Upper lobe of right lung (tissue), 1 donor: ENCODE measurements around the gene MYLK4. TPM values are rescaled to one million over a fixed set of nuclear protein-coding genes. Genes with fewer than 3 reads are reported as not detected.

ENCODE experiments used
- ATAC-seq: fragments of 200-7000 bp; cut with Tn5 transposase; one replicate; pipeline ENCODE4 v1.9.1; 2020; ENCODE audit warnings: mild to moderate bottlenecking, moderate library complexity
- DNase-seq: peaks from one replicate; pipeline ENCODE4 v3.0.0-alpha.2; 2020
- H3K27ac ChIP-seq: fragments of 200-600 bp; one replicate; pipeline ENCODE4 v1.8.0; 2022
- H3K27me3 ChIP-seq: fragments of 200-600 bp; one replicate; pipeline ENCODE4 v1.8.0; 2022; ENCODE audit warnings: mild to moderate bottlenecking
- H3K36me3 ChIP-seq: fragments of 200-600 bp; one replicate; pipeline ENCODE4 v1.8.0; 2022
- H3K4me1 ChIP-seq: fragments of 200-600 bp; one replicate; pipeline ENCODE4 v1.8.0; 2022
- H3K4me3 ChIP-seq: fragments of 200-600 bp; one replicate; pipeline ENCODE4 v1.8.0; 2022; ENCODE audit warnings: mild to moderate bottlenecking
- H3K9me3 ChIP-seq: fragments of 200-600 bp; one replicate; pipeline ENCODE4 v1.8.0; 2022
- CTCF ChIP-seq: fragments of 200-600 bp; IDR thresholded peaks from one replicate; pipeline ENCODE4 v1.8.0; 2022; ENCODE audit warnings: antibody characterized with exemption
- intact Hi-C: fragments of 100-400 bp; cut with DNase I; formaldehyde crosslinking; loops from one replicate; pipeline ENCODE4 v1.11.0; 2022
- total RNA-seq: library from RNA; stranded (reverse); fragmentation: NEBNext Ultra II Directional; extraction: Animal tissue kit (Norgen Biotek cat#: 25700); gene quantifications from one replicate; pipeline ENCODE4 v1.2.1, GENCODE V29; 2021
- donor health status: DM: no; HTN: yes; CAD: no; lungs with severe emphysema.

The MYLK4 gene
- total RNA-seq, 1 donor from 2014 or later, result 0.84 TPM

- ATAC-seq, result no peak
- Histone ChIP-seq H3K9me3 (no peaks in the 10 kb centered on the region), H3K36me3 (no peaks in the 10 kb centered on the region), H3K27ac (no peak overlapping the region), H3K4me3 (no peak overlapping the region), H3K27me3 (no peaks in the 10 kb centered on the region), H3K4me1 (no peaks in the 10 kb centered on the region)
- TF ChIP-seq CTCF, result no peak
- no peak for DNase-seq
- intact Hi-C loops, result no loop called here
These were observed 90.8 kb downstream of the MYLK4 start for GRCh38 chr6:2659882-2660281.

DNA sequence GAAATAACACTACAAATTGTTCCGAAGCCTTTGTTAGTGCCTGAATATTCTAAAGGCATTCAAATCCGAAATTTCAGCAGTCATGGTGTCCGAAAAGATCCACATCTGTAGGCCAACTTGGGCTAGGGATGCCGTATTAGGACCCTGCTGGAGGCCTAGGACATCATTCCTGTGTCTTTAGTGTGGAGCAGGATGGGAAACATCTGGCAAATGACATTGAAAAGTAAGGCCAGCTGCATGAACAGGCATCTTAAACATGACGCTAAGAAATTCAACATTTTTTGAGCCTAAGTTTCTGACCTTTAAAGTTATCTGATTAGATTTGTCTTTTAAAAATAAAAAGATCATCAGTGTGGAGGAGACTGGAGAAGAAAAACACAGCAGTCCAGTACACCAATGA is 91.3 kb downstream of the MYLK4 start:
- intact Hi-C loops, result no loop called here
- no peak overlapping the region for H3K27ac ChIP-seq

GRCh38 chr6:2658788-2659187 is 91.9 kb downstream of the MYLK4 start:
- Histone ChIP-seq H3K27ac (no peak overlapping the region), H3K27me3 (no peaks in the 10 kb centered on the region), H3K36me3 (no peaks in the 10 kb centered on the region), H3K4me3 (no peak overlapping the region), H3K4me1 (no peaks in the 10 kb centered on the region), H3K9me3 (no peaks in the 10 kb centered on the region)
- DNase-seq (no peak), ATAC-seq (peak; percentile 70)
- no peak for TF ChIP-seq CTCF
- intact Hi-C loops, result no loop called here

More for the DNA sequence above, 91.3 kb downstream of the MYLK4 start:
- no peak for DNase-seq
- Histone ChIP-seq H3K27me3 (no peaks in the 10 kb centered on the region), H3K4me3 (no peak overlapping the region), H3K4me1 (no peaks in the 10 kb centered on the region), H3K36me3 (no peaks in the 10 kb centered on the region), H3K9me3 (no peaks in the 10 kb centered on the region)
- no peak for TF ChIP-seq CTCF
- no peak for ATAC-seq

GRCh38 chr6:2656460-2657079 is 94.2 kb downstream of the MYLK4 start:
- H3K4me1 ChIP-seq, result no peaks in the 10 kb centered on the region
- DNase-seq, result no peak
- no peak overlapping the region for H3K4me3 ChIP-seq
- intact Hi-C loops, result no loop called here
- no peaks in the 10 kb centered on the region for H3K27me3 ChIP-seq
- H3K36me3 ChIP-seq, result no peaks in the 10 kb centered on the region
- no peak for ATAC-seq
- no peaks in the 10 kb centered on the region for H3K9me3 ChIP-seq
- no peak for TF ChIP-seq CTCF
- H3K27ac ChIP-seq, result no peak overlapping the region

DNA sequence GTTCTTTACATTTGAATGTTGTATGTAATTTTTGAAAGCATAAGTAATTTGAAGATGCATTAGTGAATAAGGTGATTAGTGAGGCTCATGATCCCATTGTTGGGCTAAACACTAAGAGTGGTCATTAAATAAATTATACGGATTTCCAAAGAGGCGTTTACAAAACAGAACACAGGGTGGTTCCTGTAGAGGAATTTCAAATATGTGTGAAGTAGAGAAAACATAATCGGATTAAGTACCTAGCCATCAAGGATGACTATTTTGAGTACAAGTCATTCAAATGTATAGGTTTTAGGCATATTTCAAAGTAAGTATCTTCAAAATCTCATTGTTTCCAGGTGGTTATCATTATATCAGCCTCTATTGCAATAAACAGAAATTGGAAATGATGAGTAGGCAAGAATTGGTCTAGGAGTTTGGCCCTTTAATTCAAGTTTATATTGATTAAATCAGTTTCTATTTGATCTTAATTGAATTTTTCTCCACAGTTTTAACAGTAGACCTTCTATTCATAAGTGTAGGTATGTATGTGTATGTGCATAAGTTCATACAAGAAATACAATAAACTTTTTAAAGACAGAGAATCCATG is 94.8 kb downstream of the MYLK4 start:
- H3K9me3 ChIP-seq, result no peaks in the 10 kb centered on the region
- TF ChIP-seq CTCF, result no peak
- no peaks in the 10 kb centered on the region for H3K4me1 ChIP-seq
- ATAC-seq (no peak), DNase-seq (no peak)
- no peak overlapping the region for H3K27ac ChIP-seq
- no peak overlapping the region for H3K4me3 ChIP-seq
- no peaks in the 10 kb centered on the region for H3K36me3 ChIP-seq
- no peaks in the 10 kb centered on the region for H3K27me3 ChIP-seq
- intact Hi-C loops, result no loop called here
